Astrocyte of the spinal cord (primary cell): ENCODE results near the gene ARID5A.

Experiments
- DNase-seq: peaks from one replicate; pipeline ENCODE4 v3.0.0; 2011; ENCODE audit warnings: low read depth, low spot score
- H3K4me3 ChIP-seq: 2 replicates; pipeline ENCODE4 v1.5.1; 2011; ENCODE audit warnings: low read depth, mild to moderate bottlenecking, low read length, moderate library complexity
- in situ Hi-C: cut with HindIII; loops from 2 replicates; pipeline ENCODE4 v1.10.0; 2017; ENCODE audit warnings: low sequenced_read_pairs
- TF ChIP-seq, protein P1 (sequence below): IDR thresholded peaks from 2 replicates; pipeline ENCODE4 v1.5.1; 2012; ENCODE audit warnings: low read depth, mild to moderate bottlenecking, low read length, inconsistent platforms

The ARID5A gene

DNA sequence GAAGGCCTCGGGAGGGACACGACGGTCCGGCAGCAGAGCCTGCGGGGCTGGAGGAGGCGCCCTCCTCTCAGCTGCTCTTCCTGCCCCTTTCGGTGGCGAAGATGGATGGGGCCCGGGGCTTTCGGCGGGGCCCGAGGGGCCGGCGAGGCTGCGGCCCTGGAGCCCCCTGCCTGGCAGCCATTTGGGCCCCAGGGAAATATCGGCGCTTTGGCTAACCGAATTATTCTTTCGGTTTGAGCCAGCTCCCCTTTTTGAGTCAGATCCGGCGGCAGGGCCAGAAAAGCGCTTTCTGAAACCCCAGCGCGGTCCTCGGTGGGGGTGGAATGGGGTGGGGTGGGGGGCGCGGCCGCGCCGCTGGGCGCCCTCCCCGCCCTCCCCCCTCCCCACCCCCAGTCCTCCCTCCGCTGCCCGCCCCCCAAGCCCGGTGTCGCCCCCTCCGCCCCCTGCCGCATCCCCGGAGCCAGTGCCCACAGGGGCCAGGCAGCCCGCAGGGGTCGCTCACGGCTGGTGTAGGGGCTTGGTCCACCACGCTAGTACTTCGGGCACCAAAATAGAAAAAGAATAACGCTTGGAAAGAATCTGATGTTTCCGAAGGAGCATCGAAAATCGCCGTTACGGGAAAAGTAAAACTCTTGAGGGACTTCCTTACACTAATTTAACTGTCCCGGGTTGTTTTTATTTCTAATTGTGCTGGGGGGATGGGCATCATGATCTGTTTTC, 9.1 kb upstream of the ARID5A start:
- DNase-seq: no peak
- TF ChIP-seq, protein P1, sequence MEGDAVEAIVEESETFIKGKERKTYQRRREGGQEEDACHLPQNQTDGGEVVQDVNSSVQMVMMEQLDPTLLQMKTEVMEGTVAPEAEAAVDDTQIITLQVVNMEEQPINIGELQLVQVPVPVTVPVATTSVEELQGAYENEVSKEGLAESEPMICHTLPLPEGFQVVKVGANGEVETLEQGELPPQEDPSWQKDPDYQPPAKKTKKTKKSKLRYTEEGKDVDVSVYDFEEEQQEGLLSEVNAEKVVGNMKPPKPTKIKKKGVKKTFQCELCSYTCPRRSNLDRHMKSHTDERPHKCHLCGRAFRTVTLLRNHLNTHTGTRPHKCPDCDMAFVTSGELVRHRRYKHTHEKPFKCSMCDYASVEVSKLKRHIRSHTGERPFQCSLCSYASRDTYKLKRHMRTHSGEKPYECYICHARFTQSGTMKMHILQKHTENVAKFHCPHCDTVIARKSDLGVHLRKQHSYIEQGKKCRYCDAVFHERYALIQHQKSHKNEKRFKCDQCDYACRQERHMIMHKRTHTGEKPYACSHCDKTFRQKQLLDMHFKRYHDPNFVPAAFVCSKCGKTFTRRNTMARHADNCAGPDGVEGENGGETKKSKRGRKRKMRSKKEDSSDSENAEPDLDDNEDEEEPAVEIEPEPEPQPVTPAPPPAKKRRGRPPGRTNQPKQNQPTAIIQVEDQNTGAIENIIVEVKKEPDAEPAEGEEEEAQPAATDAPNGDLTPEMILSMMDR: peak; percentile 55
- H3K4me3 ChIP-seq: peak overlapping the region; percentile 37
- in situ Hi-C loops: no loop called here

DNA sequence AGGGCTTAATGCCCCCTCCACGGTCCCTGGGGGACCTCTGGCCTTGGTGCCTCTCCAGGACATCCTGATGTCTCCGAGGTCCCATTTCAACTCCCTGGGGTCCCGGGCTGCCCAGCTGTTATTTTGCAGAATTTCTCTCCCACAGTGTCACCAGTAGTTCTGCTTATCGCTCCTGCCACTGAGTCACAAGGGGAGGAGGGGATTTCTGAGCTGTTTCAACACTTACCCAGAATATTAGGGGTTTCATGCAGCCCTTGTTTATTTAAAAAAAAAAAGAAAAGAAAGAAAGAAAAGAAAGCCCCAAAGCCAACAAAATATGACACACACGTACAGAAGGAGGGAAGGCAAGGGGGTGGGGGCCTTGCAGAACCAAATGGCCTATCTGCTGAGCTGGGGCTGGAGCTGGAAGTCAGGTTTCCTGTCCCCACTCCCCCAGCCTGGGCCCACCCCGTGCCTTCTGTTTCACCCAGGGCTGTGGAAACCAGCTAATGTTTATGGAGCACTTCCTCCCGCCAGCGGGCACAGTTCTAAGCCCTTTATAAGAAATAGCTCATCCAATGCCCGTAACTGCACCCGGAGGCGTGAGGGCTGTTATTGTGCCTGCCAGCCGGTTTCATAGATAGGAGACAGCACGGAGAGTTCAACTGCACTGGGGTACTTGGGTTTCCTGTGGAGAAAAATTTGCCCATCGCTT, 8.4 kb upstream of the ARID5A start:
- no peak for DNase-seq
- in situ Hi-C loops: no loop called here
- TF ChIP-seq, protein P1: no peak
- peak overlapping the region; percentile 35 for H3K4me3 ChIP-seq

DNA sequence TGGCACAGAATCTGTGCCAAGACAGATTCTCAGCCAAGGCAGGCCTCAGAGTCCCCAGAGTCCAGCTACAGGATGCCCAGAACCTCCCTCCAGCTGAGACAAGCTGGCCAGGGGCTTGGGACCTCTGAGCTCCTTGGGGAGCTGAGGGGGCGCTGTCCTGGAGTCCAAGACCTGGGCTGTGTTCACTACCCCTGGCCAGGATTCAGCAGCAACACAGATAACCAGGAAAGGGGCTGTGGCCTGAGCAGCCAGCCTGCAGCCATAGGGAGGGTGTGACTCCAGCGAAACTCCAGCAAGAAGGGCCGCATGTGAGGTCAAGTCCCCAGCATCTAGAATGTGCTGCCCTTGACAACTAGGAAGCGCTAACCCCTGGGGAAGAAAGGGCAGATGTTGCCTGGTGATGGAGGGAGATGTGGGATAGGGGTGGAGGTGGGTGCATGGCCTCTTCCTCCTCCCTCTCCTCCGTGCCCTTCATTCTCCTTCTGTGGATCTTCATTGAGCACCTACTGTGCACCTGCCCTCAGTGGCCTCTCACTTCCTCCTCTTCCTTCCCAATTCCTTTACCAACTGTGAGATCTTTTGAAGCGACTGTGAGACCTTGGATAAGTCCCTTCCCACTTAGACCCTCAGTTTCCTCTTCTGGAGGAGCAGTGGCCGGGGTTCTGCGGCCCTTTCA, 7.7 kb upstream of the ARID5A start:
- in situ Hi-C loops: no loop called here
- H3K4me3 ChIP-seq: no peak overlapping the region
- TF ChIP-seq, protein P1: no peak
- no peak for DNase-seq

DNA sequence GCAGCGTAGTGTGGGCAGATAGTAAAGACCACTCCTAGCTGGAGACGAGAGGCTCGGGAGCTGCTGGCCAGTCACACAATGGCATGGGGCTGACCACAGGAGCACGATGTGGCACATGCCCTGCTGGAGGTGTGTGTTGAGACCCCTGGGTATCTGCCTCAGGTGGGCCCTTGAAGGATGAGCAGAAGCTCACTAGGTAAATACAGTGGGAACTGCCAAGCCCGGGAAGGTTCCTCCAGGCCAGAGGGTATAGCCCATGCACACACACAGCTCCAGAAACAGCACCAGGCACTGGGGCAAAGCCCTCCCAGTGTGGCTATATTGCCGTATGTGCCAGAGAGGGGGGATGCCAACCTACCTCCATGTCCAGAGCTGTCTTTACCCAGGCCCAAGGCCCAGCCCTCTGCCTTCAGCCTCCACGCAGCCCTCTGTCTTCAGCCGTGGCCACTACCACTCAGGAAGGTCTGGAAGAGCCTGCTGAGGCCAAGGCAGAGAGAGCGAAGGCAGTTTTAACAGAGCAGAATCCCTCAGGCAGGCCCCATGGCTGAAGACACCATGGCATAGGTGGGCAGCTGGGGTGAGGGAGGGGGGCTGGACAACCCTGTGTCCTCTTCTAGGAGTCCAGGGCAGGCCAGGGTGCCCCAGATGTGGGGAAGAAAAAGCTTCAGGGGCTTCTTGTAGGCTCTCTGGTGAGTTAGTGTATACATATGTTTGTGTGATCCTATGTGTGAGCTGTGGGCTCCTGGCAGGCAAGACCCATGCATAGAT, 7.0 kb upstream of the ARID5A start:
- DNase-seq: no peak
- in situ Hi-C loops: no loop called here
- TF ChIP-seq, protein P1: no peak
- no peak overlapping the region for H3K4me3 ChIP-seq

DNA sequence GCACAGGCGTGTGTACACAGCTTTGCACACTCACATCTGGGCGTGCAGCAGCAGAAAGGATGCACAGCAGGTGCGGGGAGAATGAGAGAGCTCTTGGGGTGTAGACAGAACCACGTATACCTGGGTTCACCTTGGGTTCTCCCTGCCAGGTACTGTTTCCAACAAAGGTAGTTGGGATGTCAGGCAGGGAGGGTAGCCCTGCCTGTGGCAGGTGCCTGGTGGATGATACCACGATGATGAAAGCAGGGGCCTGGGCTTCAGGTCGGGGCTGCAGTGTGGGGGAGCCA, 6.5 kb upstream of the ARID5A start:
- TF ChIP-seq, protein P1: no peak
- in situ Hi-C loops: no loop called here
- H3K4me3 ChIP-seq: no peak overlapping the region
- no peak for DNase-seq
